ENCODE data around the gene LIPA.

Gene LIPA

DNA sequence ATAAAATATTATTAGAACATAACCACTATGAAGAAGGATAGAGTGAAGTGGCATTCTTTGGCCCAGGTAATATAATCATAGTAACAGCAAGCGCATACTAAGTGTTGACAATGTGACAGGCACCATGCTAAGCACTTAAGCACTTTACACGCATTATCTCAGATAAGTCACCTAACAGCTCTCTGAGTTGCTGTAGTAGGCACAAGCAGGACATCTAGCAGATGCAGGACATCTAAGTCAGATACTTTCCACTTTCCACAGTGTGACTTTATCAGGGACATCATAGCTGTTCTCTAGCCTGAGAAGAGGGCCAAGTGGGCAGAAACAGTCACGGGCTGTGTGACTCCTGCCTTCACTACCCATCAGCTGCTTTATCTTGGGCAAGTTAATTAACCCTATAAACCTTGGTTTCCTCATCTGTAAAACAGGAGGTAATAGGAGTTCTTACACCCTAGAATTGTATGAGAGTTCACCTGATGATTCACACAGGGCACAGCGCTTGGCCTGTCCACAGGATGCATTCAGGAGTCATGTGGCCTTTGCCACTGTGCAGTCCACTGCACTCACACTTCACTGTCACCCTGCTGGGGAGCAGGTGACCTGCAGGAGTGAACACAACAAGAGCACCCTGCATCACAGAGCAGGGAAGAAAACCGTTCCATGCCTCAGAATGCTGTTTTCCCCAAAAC is 12.5 kb downstream of the LIPA start:
- no peak for DNase-seq

DNA sequence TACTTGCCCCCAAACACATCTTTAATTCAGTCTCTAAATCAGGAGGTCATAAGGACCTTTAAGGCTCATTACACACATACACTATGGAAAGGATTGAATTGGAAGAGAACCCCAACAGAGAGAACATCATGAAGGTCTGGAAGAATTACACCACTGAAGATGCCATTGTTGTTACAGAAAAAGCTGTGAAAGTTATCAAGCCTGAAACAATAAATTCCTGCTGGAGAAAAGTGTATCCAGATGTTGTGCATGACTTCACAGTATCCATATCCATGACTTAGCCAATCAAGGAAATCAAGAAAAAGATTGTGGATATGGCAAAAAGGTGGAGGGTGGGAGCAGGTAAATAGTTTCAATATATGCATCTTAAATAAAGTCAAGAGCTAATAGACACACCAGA is 13.7 kb downstream of the LIPA start:
- no peak for DNase-seq

DNA sequence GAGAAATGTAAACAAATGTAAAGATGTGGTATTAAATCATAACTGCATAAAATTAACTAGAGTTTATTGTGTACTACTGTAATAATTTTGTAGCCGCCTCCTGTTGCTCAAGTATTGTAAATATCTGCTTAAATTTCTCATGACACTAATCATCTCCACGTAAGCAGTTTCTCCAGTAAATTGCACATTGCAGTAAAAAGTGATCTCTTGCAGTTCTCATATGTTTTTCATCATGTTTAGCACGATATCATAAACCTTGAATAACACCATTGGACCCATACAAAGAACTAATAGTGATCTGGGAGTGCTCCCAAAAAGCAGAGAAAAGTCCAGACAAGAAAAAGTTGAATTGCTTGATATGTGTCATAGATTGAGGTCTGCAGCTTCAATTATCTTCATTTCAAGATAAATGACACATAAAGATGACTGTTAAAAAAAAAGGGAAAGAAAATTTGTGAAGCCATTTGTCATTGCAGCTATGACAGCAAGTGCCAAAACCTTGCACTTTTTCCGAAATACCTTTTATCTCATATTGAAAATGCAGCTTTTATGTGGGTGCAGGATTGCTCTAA is 15.3 kb downstream of the LIPA start:
- no peak for DNase-seq

DNA sequence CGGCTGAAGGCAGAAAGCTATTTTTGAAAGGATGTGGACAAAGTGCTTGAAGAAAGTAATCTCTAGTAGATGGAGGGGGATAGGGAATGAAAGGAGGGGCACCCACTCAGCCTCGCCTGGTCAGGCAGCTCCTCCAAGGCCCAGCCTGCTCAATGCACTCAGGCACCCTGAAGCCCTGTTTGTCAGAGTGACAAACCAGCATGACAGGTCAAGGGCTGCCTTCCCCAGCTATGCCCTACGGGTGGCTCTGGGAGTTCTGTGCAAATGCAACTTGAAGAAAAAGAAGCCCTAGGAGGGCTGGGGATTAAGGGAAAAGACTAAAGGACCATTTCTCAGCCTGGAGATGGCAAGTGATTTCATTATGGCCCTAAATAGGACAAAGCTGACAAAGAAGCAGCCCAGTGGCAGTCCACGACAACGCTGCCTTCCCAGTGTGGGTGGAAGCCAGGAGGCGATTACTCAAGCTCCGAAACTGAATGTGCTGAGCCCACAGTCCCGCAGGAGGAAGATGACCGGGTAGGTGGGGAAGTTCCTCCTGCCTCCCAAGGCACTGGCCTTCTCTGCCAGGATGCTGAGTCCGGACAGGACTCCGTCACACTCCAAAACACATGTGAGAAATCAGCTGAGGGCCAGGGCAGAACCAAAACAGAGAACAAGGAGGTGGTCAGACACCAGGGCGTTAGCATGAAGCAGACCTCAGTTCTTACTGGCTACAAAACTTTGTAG is 16.3 kb downstream of the LIPA start:
- DNase-seq = no peak

DNA sequence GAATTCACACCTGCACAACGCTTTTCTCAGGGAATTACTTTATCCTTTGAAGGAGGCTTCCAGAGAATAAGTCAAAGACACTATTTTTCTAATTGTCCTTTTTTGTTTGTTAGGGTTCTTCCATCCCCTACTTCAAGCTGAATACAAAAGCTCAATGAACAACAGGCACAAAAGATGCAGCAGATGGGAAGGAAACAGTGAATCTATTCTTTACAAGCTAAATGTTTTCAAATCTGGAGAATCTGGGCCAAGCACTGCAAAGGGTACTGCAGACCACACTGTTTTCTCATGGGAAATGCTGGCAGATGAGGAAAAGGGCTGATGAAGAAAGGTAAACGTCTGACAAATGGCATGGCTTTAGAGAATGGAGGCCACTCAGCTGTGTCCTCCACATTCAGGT is 18.5 kb downstream of the LIPA start:
- DNase-seq = no peak

DNA sequence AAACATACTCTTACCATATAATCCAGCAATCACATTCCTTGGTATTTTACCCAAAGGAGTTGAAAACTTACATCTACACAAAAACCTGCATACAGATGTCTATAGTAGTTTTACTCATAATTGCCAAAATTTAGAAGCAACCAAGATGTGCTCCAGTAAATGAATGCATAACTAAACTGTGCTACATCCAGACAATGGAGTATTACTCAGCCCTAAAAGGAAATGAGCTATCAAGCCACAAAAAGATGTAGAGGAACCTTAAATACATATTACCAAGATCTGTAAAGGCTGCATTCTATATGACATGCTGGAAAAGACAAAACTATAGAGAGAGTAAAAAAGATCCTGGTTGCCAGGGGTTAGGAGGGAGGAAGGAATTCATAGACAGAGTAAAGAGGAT is 22.6 kb downstream of the LIPA start:
- DNase-seq = no peak

DNA sequence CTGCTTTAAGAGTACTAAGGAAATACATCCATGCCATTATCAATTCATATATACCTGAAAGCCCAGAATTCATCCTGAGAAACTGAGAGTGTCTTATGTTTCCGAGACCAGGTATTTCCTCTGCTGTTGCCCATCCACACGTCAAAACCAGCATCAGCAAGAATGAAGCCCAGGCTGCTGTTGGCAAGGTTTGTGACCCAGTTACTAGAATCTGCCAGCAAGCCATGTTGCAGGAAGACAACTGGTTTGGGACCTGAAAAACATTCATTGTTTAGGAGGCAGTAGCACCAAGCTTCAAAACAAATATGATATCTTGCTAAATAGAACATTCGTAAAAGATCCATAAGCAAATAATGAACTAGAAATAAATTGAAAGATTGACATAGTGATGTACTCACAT is 23.4 kb downstream of the LIPA start:
- no peak for DNase-seq

DNA sequence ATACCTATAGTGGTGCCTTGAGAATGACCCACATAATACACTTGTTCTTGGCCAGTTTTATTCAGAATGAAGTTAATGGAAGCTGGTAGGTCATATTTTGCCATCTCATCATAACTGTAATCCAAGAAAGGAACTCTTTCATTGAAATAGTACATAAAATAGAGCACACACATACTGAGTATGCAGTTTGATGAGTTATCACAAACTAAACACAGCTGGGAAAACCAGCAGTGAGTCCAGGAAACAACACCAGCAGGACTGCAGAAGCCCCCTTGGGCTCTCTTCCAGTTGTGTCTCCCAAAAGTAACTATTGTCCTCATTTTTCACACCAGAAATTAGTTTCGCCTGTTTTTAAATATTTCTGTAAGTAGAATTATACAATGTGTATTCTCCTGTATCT is 24.7 kb downstream of the LIPA start:
- DNase-seq = no peak

DNA sequence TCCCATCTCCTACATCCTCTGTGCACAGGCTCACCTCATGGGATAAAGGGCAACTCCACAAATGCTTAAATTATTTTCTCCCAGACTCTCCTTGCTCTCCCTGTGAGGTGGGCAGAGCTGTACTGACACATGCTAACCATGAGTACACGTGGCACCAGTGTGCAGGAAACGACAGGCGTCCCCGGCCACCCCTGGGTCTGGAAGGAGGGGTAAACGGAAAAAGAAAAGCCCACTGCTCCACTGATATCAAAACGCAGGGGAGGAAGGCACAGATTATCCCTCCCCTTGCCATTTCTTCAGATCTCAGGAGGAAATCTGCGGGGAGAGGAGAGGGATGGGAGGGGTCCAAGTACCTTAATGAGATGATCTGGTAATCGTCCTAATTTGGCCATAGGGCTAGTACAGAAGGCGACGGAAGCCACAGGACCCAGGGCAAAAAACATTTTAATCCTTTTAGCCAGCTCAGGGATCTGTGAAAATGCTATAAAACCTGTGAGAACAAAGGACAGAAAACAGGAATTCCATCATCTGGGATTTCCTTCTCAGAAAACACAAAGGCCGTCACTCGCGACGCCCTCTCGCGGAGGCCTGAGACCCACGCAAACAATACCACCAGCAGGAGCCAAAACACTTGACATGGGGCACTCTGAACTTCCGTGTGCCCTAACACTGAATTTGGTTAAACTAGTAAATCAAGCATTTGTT is 26.7 kb downstream of the LIPA start:
- no peak for DNase-seq

DNA sequence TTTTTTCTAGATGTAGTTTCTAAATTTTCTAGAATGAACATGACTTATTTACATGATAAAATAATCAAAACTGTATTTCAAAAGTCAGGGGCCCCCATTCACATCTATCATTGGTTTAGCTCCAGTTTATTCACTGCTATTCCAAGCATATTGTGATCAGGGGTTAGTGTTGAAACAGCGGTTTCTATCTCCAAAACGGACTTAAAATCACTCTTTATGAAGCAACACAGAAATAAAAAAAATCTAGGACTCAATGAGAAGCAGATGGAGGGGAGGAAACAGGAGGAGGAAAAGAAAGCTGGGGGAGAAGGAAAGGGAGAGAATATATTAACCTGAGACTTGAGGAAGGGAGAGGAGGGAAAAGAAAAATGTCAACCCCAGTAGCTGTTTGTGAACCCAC is 29.7 kb downstream of the LIPA start:
- no peak for DNase-seq

DNA sequence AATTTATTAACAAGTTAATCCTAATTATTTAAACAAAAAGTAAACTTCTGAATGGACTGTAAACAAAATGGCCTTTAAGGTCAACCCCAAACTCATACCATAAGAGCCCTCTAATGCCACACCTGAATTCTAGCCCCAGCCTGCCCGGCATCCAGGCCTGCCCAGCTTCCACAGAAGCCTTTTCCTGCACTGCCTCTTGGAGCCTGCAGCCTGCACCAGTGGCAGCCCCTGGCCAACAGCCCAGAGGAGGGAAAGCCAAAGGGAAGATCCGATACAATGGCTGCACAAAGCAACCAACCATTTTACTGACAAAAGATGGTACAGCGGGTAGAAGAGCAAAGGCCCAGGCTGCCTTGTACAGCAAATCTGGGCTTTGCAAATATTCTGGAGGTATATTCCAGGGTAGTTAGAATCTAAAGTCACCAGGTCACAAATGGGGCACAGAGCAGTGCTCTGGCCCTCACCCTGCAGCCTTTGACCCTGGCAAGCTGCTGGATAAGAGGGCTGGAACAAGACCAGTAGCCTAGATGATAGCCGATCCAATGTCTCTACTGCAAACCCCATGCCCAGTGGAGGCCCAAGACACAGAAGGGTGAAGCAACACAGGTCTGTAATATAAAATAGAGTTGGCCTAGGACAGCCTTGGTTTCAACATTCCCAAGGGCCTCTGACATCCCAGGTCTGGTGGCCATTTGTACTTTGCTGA is 31.9 kb downstream of the LIPA start:
- DNase-seq = no peak

DNA sequence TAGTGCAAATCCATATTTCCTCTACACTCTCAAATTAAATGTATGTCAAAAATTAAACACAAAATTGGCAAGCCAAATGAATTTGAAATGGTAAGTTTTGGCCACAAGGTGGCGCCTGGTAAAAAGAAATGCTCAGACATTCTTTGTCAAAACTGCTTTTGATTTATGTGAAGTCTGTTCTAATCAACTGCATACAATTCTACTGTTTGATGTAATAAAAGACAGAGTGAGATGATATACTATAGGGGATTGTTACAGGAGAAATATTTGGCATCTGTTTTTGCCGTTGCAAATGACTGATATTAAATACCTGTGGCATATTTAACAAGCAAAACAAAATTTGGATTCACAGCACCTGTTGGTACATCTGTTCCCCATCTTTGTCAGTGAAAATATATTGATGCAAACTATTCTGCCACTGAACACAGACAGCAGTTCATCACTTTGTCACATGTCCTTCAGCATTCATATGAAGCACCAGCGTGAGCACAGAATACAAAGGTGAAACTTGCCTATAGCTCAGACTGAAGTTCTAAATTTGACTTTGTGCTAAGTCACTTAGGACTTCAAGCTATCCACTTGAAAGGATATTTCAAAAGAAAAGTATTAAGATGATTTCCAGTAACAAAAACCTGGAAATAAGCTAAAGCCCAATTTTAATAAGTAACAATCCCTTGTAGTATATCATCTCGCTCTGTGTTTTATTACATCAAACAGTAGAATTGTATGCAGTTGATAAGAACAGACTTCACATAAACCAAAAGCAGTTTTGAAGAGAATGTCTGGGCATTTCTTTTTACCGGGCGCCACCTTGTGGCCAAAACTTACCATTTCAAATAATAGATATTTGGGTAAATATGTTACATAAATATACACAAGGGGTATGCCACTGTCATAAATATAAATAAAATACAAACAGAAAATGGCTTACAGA is 34.3 kb downstream of the LIPA start:
- no peak for DNase-seq

DNA sequence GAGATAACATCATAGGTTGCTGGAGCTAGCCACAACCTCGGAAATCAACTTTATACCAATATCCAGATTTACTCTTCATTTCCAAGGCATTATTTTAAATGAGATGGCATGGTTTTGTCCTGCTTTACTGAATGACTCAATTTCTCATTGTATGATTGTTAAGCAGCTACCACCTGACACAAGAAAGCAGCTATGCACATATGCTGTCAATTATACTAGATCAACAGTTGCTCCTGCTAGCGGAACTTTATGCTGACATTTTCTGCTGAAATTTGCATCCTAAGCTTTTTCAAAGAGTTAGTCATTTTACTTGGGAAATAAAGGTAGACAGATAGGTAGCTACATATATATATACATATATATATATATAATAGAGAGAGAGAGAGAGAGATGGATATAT is 35.5 kb downstream of the LIPA start:
- DNase-seq = no peak

DNA sequence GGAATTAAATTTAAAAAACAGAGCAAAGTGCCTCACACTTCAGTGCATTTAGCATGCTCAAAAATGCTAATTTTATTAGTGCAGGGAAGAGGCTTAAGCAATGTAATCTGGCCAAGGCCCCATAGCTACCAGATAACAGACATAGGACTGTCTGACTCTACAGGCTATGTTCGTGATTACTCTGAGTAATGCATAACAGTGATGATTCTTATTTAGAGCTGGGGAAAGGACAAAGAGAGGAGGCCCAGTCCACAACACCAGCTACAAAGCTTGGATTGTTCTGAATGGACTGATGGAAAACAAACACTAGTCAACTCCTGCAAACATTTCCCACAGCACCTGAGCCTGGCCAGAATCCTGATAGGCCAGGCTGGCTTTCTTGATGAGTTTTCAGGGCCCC is 36.1 kb downstream of the LIPA start:
- DNase-seq = no peak

DNA sequence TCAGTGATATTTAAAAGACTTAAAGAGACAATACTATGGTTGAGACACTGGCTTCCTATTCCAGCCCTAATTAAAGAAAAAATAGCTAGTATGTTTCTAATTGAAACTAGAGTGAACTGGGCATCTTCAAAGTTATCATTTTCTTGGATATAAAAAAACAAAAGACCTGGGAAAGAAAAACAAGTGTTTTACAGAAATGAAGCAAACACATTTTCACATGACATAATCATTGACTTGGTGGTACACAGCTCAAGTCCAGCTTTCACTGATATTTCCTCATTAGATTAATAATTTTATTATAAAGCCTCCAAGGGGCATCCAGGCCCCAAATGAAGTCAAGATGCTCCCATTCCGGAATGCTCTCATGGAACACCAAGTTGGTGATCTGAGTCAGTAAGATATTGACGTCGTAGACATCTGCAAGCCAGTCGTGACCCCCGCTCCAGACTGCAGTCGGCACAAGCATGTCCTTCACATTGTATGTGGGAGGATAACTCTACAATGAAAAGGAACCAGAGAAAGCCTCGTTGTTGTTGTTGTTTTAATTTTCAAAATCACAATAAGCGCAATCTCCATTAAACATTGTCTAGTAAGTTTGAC is 36.9 kb downstream of the LIPA start:
- DNase-seq = no peak

DNA sequence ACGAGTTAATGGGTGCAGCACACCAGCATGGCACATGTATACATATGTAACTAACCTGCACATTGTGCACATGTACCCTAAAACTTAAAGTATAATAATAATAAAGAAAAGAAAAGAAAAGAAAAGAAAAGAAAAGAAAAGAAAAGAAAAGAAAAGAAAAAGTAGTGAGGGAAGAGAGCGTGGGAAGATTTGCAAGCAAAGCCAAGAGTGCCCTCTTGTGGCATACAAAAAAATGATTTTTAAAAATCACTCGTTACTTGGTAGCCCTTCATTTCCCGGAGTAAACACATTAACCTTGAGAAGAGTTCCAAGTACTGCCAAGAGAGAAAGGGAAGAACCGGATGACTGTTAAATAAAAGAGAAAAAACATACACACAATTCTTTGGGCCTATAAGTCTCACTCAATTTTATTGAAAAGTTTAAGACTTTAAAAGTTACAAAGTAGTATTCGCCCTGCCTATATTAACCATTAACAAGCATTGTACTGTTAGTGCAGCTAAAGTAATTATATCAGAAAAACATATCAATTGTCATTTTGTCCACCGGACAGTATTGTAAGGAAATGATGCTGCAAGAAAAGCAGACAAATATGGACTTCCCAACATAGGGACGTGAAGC is 38.3 kb downstream of the LIPA start:
- no peak for DNase-seq

DNA sequence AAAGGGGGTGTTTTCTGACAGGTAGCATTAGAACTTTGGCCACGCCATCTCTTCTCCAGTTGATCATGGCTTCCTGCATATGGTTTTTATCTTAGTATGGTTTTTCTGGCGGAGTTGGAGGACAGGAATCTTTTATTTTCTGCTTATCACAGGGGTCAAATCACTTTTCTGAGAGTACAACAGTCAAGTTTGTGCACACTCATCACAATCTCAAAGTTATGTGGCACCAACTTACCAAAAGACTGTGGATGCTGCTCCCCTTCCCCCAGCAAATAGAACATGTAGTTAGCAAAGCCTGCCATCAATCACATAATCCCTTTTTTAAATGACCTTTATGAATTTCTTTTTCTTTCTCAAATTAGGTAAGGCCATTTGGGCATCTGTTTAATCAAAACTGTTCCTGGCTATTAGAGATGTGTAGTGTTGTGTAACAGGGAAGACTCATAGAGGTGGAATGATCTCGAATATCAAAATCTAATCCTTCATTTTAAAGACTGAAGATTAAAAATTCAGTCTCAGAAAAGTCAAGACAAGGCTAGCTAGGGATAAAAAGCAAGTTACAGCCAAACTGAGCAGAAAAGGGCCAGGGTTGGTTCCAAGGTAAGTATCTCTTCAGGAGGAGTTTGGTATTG is 40.7 kb downstream of the LIPA start:
- no peak for DNase-seq

DNA sequence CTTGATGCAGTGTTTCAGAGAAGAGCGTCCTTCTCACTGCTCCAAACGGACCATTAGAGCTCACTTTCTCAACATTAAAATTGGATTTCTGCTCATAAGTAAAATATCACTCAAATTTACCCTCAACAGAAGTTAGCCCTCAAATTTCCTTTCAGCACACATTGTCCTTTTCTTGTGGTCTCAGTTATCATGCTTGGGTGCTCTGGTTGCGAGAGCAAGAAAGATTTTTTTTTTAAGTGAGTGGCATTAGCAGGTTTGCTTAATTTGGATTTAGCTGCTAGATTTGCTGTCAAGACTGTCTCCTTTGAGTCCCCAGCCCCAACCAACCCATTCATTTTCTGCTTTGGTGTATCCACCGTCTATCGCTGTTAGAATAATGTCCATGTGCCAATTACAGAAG is 41.9 kb downstream of the LIPA start:
- no peak for DNase-seq

DNA sequence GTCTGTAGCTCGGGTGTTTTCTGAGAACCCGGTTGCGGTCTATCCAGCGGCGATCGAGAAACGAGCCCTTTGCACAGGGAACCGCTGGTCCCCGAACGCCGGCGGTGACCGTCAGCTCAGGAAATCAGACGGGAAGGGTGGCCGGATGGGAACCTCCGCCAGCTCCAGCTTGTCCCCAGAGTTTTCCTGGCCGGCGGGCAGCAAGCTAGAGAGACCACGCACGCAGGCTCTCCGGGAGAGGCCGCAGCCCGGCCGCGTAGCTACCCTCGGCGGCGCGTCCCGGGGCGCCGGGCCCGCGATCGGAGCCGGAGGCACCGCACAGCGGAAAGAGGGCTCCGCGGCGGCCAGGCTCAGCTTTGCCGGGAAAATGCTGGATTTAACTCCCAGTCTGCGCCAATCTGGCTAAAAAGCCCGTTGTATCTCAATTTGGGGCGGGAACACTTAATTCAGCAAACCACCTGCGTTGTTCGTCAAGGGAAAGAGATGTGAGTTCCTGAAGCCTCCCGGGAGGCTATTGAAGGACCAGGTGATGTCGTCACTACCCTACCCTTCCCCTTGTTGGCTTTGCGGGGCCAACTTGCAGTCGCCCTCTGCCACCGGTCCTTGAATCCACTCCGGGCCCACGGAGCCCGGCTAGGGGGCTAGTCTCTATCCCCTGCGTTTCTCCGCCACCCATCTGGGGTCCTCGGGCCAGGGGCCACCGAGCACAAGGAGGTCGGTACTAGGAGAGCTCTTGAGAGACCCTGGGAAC is 43.6 kb downstream of the LIPA start:
- no peak for DNase-seq

Data from NK-92 treated with Interleukin-12 subunit alpha and Interleukin-12 subunit beta, amount 100 ng/mL, for 24 hours (cell line).